LNCAP (cell line): ENCODE results near the gene S100PBP.

Source experiments
- CTCF ChIP-seq: fragments of 450-650 bp; IDR thresholded peaks from 2 replicates; pipeline ENCODE4 v1.5.1; 2017; ENCODE audit warnings: mild to moderate bottlenecking

S100PBP gene

GRCh38 chr1:32817159-32817814 is at the start of gene S100PBP, which contains the start of gene YARS1:
TSS of gene S100PBP (plus strand) at chr1:32817653. CDS start at chr1:32826100, 8,447 bp downstream.
TSS of gene YARS1 (minus strand) at chr1:32817358. CDS start at chr1:32817244, 114 bp downstream.
- no peak for TF ChIP-seq CTCF

- TF ChIP-seq CTCF, result no peak
Measured at GRCh38 chr1:32768110-32768850, 49.2 kb upstream of the S100PBP start.

- TF ChIP-seq CTCF, result no peak
Measured at GRCh38 chr1:32769524-32770220, 47.8 kb upstream of the S100PBP start.

- no peak for TF ChIP-seq CTCF
Measured at GRCh38 chr1:32770221-32770731, 47.2 kb upstream of the S100PBP start.

GRCh38 chr1:32770741-32771548 is 46.5 kb upstream of the S100PBP start:
- no peak for TF ChIP-seq CTCF

GRCh38 chr1:32771561-32772280 is 45.7 kb upstream of the S100PBP start:
- TF ChIP-seq CTCF, result no peak
